ENCODE measurements around the gene PSMB10.

DNA sequence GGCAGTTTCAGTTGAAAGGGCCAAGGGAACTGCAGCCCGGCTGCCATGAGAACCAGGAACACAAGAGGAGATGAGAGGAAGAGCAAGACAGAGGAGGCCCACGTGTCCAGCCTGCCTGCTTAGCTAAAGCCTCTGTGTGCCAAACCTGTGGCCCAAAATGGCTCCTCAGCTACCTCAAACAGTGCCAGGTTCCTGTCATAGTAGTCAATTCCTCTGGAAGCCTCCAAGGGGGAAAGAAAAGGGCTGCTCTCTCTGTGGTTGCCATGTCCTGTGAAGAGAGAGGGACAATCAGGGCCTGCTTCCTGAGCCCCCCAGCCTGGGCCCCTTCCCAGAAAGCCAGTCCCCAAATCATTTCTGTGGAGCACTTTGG lies 26.6 kb upstream of the PSMB10 start:
- TF ChIP-seq, protein P1, sequence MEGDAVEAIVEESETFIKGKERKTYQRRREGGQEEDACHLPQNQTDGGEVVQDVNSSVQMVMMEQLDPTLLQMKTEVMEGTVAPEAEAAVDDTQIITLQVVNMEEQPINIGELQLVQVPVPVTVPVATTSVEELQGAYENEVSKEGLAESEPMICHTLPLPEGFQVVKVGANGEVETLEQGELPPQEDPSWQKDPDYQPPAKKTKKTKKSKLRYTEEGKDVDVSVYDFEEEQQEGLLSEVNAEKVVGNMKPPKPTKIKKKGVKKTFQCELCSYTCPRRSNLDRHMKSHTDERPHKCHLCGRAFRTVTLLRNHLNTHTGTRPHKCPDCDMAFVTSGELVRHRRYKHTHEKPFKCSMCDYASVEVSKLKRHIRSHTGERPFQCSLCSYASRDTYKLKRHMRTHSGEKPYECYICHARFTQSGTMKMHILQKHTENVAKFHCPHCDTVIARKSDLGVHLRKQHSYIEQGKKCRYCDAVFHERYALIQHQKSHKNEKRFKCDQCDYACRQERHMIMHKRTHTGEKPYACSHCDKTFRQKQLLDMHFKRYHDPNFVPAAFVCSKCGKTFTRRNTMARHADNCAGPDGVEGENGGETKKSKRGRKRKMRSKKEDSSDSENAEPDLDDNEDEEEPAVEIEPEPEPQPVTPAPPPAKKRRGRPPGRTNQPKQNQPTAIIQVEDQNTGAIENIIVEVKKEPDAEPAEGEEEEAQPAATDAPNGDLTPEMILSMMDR (IDR thresholded peaks at IDR 0.05), result no peak
- no peak for TF ChIP-seq POLR2A (IDR thresholded peaks at IDR 0.05)

Data from suprapubic skin (tissue), 3 donors.